ENCODE results near the gene GFRA4.
"Not testable (repeated sequence)": the region's sequence is repeated elsewhere in the genome, so short reads cannot be mapped to it uniquely, and the experiment has no call there.

The GFRA4 gene

DNA sequence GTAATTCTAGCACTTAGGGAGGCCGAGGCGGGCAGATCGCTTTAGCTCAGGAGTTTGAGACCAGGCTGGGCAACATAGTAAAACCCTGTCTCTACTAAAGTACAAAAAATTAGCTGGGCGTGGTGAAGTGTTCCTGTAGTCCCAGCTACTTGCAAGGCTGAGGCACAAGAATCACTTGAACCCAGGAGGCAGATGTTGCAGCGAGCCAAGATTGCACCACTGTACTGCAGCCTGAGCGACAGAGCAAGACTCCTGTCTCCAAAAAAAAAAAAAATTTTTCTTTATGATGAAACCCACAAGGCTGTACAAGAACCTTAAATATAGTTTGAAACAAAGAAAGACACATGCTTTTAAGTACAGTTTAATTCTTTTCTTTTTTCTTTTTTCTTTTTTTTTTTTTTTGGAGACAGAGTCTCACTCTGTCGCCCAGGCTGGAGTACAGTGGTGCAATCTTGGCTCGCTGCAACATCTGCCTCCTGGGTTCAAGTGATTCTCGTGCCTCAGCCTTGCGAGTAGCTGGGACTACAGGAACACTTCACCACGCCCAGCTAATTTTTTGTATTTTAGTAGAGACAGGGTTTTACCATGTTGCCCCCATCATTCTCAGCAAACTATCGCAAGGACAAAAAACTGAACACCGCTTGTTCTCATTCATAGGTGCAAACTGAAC, 47.9 kb downstream of the GFRA4 start:
- DNase-seq (ENCODE audit: low spot score), result not testable (repeated sequence)

DNA sequence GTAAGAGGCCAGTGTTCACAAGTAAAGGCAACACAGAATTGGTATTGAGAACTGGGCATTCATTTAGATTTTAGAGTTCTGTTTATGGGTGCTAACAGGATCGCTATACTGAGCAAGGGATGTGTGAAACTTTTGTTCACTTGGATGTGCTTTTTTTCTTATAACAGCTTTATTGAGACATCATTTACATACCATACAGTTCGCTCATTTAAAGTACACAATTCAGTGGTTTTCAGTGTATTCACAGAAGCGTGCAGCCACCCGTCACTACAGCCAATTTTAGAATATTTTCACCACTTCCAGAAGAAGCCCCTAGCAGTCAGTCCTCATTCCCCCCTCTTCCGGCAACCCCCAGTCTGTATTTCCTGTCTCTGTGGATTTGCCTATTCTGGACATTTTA, 48.7 kb downstream of the GFRA4 start:
- DNase-seq (ENCODE audit: low spot score), result no peak

DNA sequence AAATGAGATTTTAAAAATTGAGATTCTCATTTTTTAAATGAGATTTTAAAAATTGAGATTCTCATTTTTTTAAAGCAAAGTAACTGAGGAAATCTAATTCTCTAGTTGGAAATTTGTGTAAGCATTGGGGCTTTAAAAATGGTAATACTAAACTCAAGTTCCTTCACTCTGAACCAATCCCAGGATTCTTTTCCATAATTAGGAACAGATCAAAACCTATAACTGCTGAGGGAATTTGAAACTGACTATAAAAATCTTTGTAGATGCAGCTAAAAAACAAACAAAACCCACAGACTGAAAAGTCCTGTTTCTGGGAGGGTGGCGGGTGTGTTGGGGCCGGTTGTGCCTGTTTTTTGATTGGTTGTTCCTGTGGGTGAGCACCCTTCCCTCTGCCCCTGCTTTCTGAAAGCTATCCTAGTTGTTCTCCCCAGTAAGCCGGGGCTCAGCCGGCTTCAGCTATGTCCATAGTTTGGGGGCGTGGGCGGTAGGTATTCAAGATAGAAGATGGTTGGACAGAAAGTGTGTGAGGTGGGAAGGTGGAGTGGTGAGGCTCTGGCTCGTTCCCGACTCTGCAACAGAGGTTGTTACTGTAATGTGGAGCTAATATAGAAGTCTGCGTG, 49.3 kb downstream of the GFRA4 start:
- DNase-seq (ENCODE audit: low spot score), result no peak

DNA sequence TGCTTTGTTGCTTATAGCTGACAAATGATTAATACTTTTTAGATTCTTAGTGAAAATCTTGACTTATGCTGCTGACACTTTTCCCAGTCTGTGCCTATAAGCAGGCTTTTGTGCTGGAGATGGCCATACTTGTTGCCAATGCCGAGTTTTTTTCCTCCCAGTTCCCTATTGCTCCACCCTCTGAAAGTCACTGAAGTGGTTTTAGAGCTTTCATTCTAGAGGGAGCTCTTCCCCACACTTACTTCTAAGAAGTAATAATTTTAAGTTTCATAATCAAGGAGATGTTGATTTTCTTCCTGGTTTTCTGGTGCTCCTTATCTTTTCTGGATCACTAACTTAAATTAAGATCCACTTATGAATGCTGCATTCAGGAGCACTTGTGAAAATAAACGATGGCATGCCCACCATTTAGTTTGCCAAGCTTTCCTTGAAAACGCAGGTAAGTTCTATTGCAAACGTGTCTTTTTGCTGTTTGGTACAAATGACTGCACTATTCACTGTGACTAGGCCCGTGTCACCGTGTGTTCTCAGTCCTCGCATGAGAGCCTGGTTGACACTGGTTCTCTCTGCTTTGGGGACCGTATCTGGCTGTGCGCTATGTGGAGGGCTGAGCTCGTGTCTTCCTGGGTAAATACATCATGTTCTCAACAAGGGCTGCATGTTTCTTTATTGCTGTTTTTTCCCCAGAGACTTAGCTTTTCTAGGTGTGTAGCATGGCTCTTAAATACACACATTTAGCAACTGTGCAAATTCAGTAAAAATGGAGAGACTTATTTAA, 50.2 kb downstream of the GFRA4 start:
- no peak for DNase-seq (ENCODE audit: low spot score)

DNA sequence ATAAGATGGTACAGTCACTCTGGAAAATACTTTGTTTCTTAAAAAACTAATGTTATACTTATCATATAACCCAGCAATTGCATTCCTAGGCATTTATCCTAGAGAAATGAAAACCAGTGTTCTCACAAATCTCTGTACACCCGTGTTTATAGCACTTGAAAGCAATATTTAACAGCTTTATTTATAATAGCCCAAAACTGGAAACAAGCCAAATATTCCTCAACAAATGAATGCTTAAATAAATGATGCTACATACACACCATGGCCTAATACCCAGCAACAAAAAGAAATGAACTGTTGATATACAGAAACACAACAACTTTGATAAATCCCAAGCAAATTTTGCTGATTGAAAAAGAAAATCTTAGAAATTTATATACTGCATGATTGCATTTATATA, 51.3 kb downstream of the GFRA4 start:
- no peak for DNase-seq (ENCODE audit: low spot score)

Measured in cerebellar cortex (tissue), 1 donor.